Measurements from ENCODE around the gene RERE. TPM values are rescaled to one million over a fixed set of nuclear protein-coding genes. Genes with fewer than 3 reads are reported as not detected.

The RERE gene
- total RNA-seq, 1 experiment from 2014 or later, result 161 TPM

GRCh38 chr1:8663915-8664329 lies 153.5 kb downstream of the RERE start:
- Mint-ChIP-seq H3K27ac (no peak overlapping the region), H3K9me3 (no peaks in the 10 kb centered on the region), H3K4me1 (peaks cover 20% of the 10 kb centered on the region), H3K36me3 (no peaks in the 10 kb centered on the region), H3K4me3 (no peak overlapping the region), H3K27me3 (ENCODE audit: low read depth) (no peaks in the 10 kb centered on the region)
- DNase-seq (ENCODE audit: low spot score), result no peak
- no peak for ATAC-seq
- TF ChIP-seq GABPB1 (CRISPR knock-in tag; IDR thresholded peaks at IDR 0.05), result peak; percentile 33
- TF ChIP-seq, protein P1, sequence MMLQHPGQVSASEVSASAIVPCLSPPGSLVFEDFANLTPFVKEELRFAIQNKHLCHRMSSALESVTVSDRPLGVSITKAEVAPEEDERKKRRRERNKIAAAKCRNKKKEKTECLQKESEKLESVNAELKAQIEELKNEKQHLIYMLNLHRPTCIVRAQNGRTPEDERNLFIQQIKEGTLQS (CRISPR knock-in tag; conservative IDR thresholded peaks at IDR 0.05), result no peak
- TF ChIP-seq TCF7 (CRISPR knock-in tag; IDR thresholded peaks at IDR 0.05; ENCODE audit: low read depth), result no peak
- ChIA-PET CTCF (interaction anchor here (2.3 kb wide), 1 partner anchor 62 kb away, joined by 7 read pairs; no protein-coding TSS in a partner anchor), POLR2A (no interaction called here)

DNA sequence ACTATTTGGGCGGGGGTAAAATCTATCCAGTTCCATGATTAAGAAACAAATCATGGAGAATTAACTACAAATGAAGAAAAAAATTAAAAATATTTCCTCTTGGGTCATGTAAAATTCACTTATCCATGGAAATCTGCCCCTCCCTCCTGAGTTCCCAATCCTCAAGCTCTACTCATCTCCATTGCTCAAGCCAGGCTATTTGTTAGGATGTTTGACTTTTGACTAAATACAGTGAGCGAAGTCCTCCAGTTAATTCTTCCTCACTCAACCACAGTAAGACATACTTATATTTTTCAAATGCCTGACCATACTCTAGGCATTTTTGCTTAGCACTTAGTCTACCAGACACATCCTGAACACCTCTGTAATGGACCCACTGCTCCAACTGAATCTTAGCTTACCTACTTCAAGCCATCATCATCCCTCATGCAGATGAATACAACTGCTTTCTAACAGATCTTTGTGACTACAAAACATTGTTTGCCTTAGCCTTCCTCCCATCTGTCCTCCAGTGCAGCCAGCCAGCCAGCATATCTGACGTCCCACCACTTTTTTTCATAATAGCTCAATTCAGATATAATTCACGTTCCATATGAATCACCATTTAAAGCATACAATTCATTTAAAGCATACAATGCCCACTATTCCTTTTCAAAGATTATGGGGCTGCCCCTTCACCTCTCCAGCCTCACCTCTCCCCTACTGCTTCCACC lies 154.2 kb downstream of the RERE start:
- Mint-ChIP-seq H3K27ac (no peak overlapping the region), H3K27me3 (ENCODE audit: low read depth) (no peaks in the 10 kb centered on the region), H3K4me3 (no peak overlapping the region), H3K4me1 (peaks cover 19% of the 10 kb centered on the region), H3K36me3 (no peaks in the 10 kb centered on the region), H3K9me3 (no peaks in the 10 kb centered on the region)
- no peak for DNase-seq (ENCODE audit: low spot score)
- TF ChIP-seq, protein P2, sequence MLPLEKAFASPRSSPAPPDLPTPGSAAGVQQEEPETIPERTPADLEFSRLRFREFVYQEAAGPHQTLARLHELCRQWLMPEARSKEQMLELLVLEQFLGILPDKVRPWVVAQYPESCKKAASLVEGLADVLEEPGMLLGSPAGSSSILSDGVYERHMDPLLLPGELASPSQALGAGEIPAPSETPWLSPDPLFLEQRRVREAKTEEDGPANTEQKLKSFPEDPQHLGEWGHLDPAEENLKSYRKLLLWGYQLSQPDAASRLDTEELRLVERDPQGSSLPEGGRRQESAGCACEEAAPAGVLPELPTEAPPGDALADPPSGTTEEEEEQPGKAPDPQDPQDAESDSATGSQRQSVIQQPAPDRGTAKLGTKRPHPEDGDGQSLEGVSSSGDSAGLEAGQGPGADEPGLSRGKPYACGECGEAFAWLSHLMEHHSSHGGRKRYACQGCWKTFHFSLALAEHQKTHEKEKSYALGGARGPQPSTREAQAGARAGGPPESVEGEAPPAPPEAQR (CRISPR knock-in tag; IDR thresholded peaks at IDR 0.05), result no peak
- no peak for TF ChIP-seq TEAD1 (CRISPR knock-in tag; IDR thresholded peaks at IDR 0.05)
- no peak for TF ChIP-seq MXD4 (CRISPR knock-in tag; IDR thresholded peaks at IDR 0.05; ENCODE audit: borderline replicate concordance)
- TF ChIP-seq ELF4 (CRISPR knock-in tag; IDR thresholded peaks at IDR 0.05; ENCODE audit: low read depth), result no peak
- TF ChIP-seq FOXP1 (CRISPR knock-in tag; IDR thresholded peaks at IDR 0.05; ENCODE audit: borderline replicate concordance), result no peak
- no peak for TF ChIP-seq ZNF219 (CRISPR knock-in tag; IDR thresholded peaks at IDR 0.05; ENCODE audit: borderline replicate concordance)
- TF ChIP-seq GRHL2 (CRISPR knock-in tag; IDR thresholded peaks at IDR 0.05; ENCODE audit: insufficient replicate concordance, severe bottlenecking), result no peak
- TF ChIP-seq, protein P3, sequence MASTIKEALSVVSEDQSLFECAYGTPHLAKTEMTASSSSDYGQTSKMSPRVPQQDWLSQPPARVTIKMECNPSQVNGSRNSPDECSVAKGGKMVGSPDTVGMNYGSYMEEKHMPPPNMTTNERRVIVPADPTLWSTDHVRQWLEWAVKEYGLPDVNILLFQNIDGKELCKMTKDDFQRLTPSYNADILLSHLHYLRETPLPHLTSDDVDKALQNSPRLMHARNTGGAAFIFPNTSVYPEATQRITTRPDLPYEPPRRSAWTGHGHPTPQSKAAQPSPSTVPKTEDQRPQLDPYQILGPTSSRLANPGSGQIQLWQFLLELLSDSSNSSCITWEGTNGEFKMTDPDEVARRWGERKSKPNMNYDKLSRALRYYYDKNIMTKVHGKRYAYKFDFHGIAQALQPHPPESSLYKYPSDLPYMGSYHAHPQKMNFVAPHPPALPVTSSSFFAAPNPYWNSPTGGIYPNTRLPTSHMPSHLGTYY (CRISPR knock-in tag; IDR thresholded peaks at IDR 0.05), result no peak
- no peak for TF ChIP-seq HMGXB4 (CRISPR knock-in tag; IDR thresholded peaks at IDR 0.05)
- no peak for TF ChIP-seq ZNF232 (CRISPR knock-in tag; IDR thresholded peaks at IDR 0.05)
- TF ChIP-seq PRRX2 (CRISPR knock-in tag; IDR thresholded peaks at IDR 0.05), result no peak
- no peak for TF ChIP-seq ZNF423 (CRISPR knock-in tag; IDR thresholded peaks at IDR 0.05)
- no peak for TF ChIP-seq SMAD4 (CRISPR knock-in tag; IDR thresholded peaks at IDR 0.05)
- TF ChIP-seq RELA (CRISPR knock-in tag; IDR thresholded peaks at IDR 0.05; ENCODE audit: borderline replicate concordance), result no peak
- TF ChIP-seq NR3C1 (CRISPR knock-in tag; conservative IDR thresholded peaks at IDR 0.05; ENCODE audit: low read depth), result no peak
- TF ChIP-seq ZNF416 (CRISPR knock-in tag; IDR thresholded peaks at IDR 0.05), result no peak
- ChIA-PET CTCF (interaction anchor here (0.8 to 3.0 kb wide), 3 partner anchors 9 to 102 kb away, joined by 3 to 12 read pairs (median 7); no protein-coding TSS in a partner anchor), POLR2A (no interaction called here)
- no peak for ATAC-seq

Measured in WTC11 (cell line).